Measurements from ENCODE around the gene CCDC184.

The CCDC184 gene

GRCh38 chr12:48183091-48183875, at the start of gene CCDC184:
CCDC184 (plus strand) TSS chr12:48183644; CDS start chr12:48184123, 479 bp downstream.
- TF ChIP-seq CTCF (IDR thresholded peaks at IDR 0.05; ENCODE audit: low read depth, low read length): peak; percentile 40
- in situ Hi-C loops (cut with HindIII; ENCODE audit: low sequenced_read_pairs): no loop called here
- peak within 1 kb of the TSS; percentile 66 for H3K4me3 ChIP-seq (ENCODE audit: low read depth, low read length)
- DNase-seq (ENCODE audit: low read depth, low spot score): peak; percentile 80

- no peak for DNase-seq (ENCODE audit: low read depth, low spot score)
- TF ChIP-seq CTCF (IDR thresholded peaks at IDR 0.05; ENCODE audit: low read depth, low read length): no peak
- in situ Hi-C loops (cut with HindIII; ENCODE audit: low sequenced_read_pairs): no loop called here
Measured at GRCh38 chr12:48135027-48135426, 48.4 kb upstream of the CCDC184 start.

GRCh38 chr12:48142818-48143674, 40.4 kb upstream of the CCDC184 start:
- no peak for TF ChIP-seq CTCF (IDR thresholded peaks at IDR 0.05; ENCODE audit: low read depth, low read length)
- DNase-seq (ENCODE audit: low read depth, low spot score): no peak
- no peak overlapping the region for H3K4me3 ChIP-seq (ENCODE audit: low read depth, low read length)
- in situ Hi-C loops (cut with HindIII; ENCODE audit: low sequenced_read_pairs): no loop called here

More at GRCh38 chr12:48135027-48135426, 48.4 kb upstream of the CCDC184 start:
- no peak overlapping the region for H3K4me3 ChIP-seq (ENCODE audit: low read depth, low read length)

GRCh38 chr12:48143898-48144297, 39.5 kb upstream of the CCDC184 start:
- no peak for DNase-seq (ENCODE audit: low read depth, low spot score)
- in situ Hi-C loops (cut with HindIII; ENCODE audit: low sequenced_read_pairs): no loop called here
- no peak for TF ChIP-seq CTCF (IDR thresholded peaks at IDR 0.05; ENCODE audit: low read depth, low read length)
- H3K4me3 ChIP-seq (ENCODE audit: low read depth, low read length): no peak overlapping the region

GRCh38 chr12:48145981-48146380, 37.5 kb upstream of the CCDC184 start:
- in situ Hi-C loops (cut with HindIII; ENCODE audit: low sequenced_read_pairs): no loop called here

More at GRCh38 chr12:48145981-48146380, 37.5 kb upstream of the CCDC184 start:
- no peak for DNase-seq (ENCODE audit: low read depth, low spot score)
- no peak for TF ChIP-seq CTCF (IDR thresholded peaks at IDR 0.05; ENCODE audit: low read depth, low read length)
- H3K4me3 ChIP-seq (ENCODE audit: low read depth, low read length): no peak overlapping the region

Measured in astrocyte of the spinal cord (primary cell).